H9 (cell line): ENCODE measurements around the gene TRAF3IP1. TPM values are rescaled to one million over a fixed set of nuclear protein-coding genes. Genes with fewer than 3 reads are reported as not detected.

ENCODE experiments used
- DNase-seq: peaks from one replicate; pipeline ENCODE4 v3.0.0-alpha.2; 2017
- H2AFZ ChIP-seq: one replicate; pipeline ENCODE4 v1.6.1; 2013; ENCODE audit warnings: mild to moderate bottlenecking, low read length, control low read depth, moderate library complexity
- H2AK5ac ChIP-seq: 2 replicates; pipeline ENCODE4 v1.6.1; 2013; ENCODE audit warnings: low read length, control low read depth, mixed read lengths; ENCODE audit not compliant: insufficient read length
- H2BK120ac ChIP-seq: one replicate; pipeline ENCODE4 v1.6.1; 2013; ENCODE audit warnings: low read depth, mild to moderate bottlenecking, low read length, control low read depth, inconsistent platforms; ENCODE audit not compliant: poor library complexity, severe bottlenecking
- H2BK12ac ChIP-seq: 2 replicates; pipeline ENCODE4 v1.6.1; 2013; ENCODE audit warnings: low read length, control low read depth, mixed read lengths, low read depth; ENCODE audit not compliant: insufficient read length
- H2BK15ac ChIP-seq: 2 replicates; pipeline ENCODE4 v1.6.1; 2013; ENCODE audit warnings: low read depth, low read length, control low read depth
- H2BK20ac ChIP-seq: one replicate; pipeline ENCODE4 v1.6.1; 2013; ENCODE audit warnings: low read depth, mild to moderate bottlenecking, low read length, control low read depth, inconsistent platforms; ENCODE audit not compliant: poor library complexity, severe bottlenecking
- H2BK5ac ChIP-seq: 2 replicates; pipeline ENCODE4 v1.6.1; 2013; ENCODE audit warnings: low read length, control low read depth, mixed read lengths; ENCODE audit not compliant: insufficient read length
- H3K14ac ChIP-seq: 2 replicates; pipeline ENCODE4 v1.6.1; 2013; ENCODE audit warnings: low read length, control low read depth; ENCODE audit not compliant: insufficient read depth
- H3K18ac ChIP-seq: 2 replicates; pipeline ENCODE4 v1.6.1; 2013; ENCODE audit warnings: low read depth, mild to moderate bottlenecking, mixed read lengths, low read length, control low read depth; ENCODE audit not compliant: insufficient read length
- H3K23ac ChIP-seq: 2 replicates; pipeline ENCODE4 v1.6.1; 2013; ENCODE audit warnings: low read length, control low read depth, mixed read lengths, low read depth; ENCODE audit not compliant: insufficient read length
- H3K23me2 ChIP-seq: 2 replicates; pipeline ENCODE4 v1.6.1; 2013; ENCODE audit warnings: low read depth, mild to moderate bottlenecking, mixed read lengths, low read length, control low read depth; ENCODE audit not compliant: insufficient read length, poor library complexity, severe bottlenecking
- H3K27ac ChIP-seq: 2 replicates; pipeline ENCODE4 v1.5.1; 2013; ENCODE audit warnings: low read length, control low read depth, mixed read lengths, low read depth; ENCODE audit not compliant: insufficient read length
- H3K27me3 ChIP-seq: 2 replicates; pipeline ENCODE4 v1.6.1; 2013; ENCODE audit warnings: low read length, control low read depth, inconsistent platforms; ENCODE audit not compliant: insufficient read depth
- H3K4ac ChIP-seq: 2 replicates; pipeline ENCODE4 v1.6.1; 2013; ENCODE audit warnings: low read depth, mild to moderate bottlenecking, control low read depth, inconsistent platforms, low read length, moderate library complexity
- H3K4me1 ChIP-seq: 2 replicates; pipeline ENCODE4 v1.6.1; 2013; ENCODE audit warnings: low read length, control low read depth, inconsistent platforms; ENCODE audit not compliant: insufficient read depth
- H3K4me2 ChIP-seq: 2 replicates; pipeline ENCODE4 v1.6.1; 2013; ENCODE audit warnings: low read length, control low read depth, mixed read lengths; ENCODE audit not compliant: insufficient read length, insufficient read depth
- H3K56ac ChIP-seq: 2 replicates; pipeline ENCODE4 v1.6.1; 2013; ENCODE audit warnings: low read depth, mild to moderate bottlenecking, mixed read lengths, low read length, control low read depth; ENCODE audit not compliant: insufficient read length
- H3K79me1 ChIP-seq: 2 replicates; pipeline ENCODE4 v1.6.1; 2013; ENCODE audit warnings: low read depth, mild to moderate bottlenecking, moderate library complexity, low read length, control low read depth, inconsistent platforms; ENCODE audit not compliant: insufficient read depth, poor library complexity, severe bottlenecking
- H3K79me2 ChIP-seq: 2 replicates; pipeline ENCODE4 v1.6.1; 2013; ENCODE audit warnings: low read length, control low read depth, inconsistent platforms; ENCODE audit not compliant: insufficient read depth
- H3K9ac ChIP-seq: 2 replicates; pipeline ENCODE4 v1.6.1; 2013; ENCODE audit warnings: low read length, control low read depth, mixed read lengths; ENCODE audit not compliant: insufficient read length; ENCODE audit errors: extremely low read depth
- H3K9me3 ChIP-seq: one replicate; pipeline ENCODE4 v1.6.1; 2013; ENCODE audit warnings: low read depth, low read length, inconsistent platforms; ENCODE audit not compliant: control insufficient read depth
- H3T11ph ChIP-seq: one replicate; pipeline ENCODE4 v1.6.1; 2013; ENCODE audit warnings: mild to moderate bottlenecking, low read length, control low read depth, inconsistent platforms
- H4K20me1 ChIP-seq: one replicate; pipeline ENCODE4 v1.6.1; 2013; ENCODE audit not compliant: control insufficient read depth, insufficient read length, insufficient read depth
- H4K5ac ChIP-seq: 2 replicates; pipeline ENCODE4 v1.6.1; 2013; ENCODE audit warnings: low read depth, mild to moderate bottlenecking, mixed read lengths, low read length, control low read depth; ENCODE audit not compliant: insufficient read length
- H4K8ac ChIP-seq: replicated peaks from 2 replicates; pipeline ENCODE4 v1.6.1; 2013; ENCODE audit warnings: low read length, control low read depth, mixed read lengths, low read depth; ENCODE audit not compliant: insufficient read length
- H4K91ac ChIP-seq: 2 replicates; pipeline ENCODE4 v1.6.1; 2013; ENCODE audit warnings: low read depth, mild to moderate bottlenecking, moderate library complexity, mixed read lengths, low read length, control low read depth; ENCODE audit not compliant: insufficient read length
- H3K27ac Mint-ChIP-seq, 3 experiments: 2 replicates in 2 of 3; 3 replicates in 1 of 3; pipeline ENCODE4 v1.8.0; 2020 to 2021; ENCODE audit warnings: mixed read lengths in 3 of 3, mild to moderate bottlenecking in 1 of 3, moderate library complexity in 1 of 3
- H3K27me3 Mint-ChIP-seq: 2 replicates; pipeline ENCODE4 v1.8.0; 2021; ENCODE audit warnings: low read depth, mild to moderate bottlenecking, moderate library complexity, mixed read lengths
- H3K36me3 Mint-ChIP-seq, 3 experiments: 2 replicates in 2 of 3; 3 replicates in 1 of 3; pipeline ENCODE4 v1.8.0; 2020 to 2021; ENCODE audit warnings: low read depth in 3 of 3, mixed read lengths in 3 of 3; ENCODE audit not compliant: insufficient read depth in 1 of 3
- H3K4me1 Mint-ChIP-seq, 2 experiments: 2 replicates each; pipeline ENCODE4 v1.8.0; 2020; ENCODE audit warnings: mixed read lengths in 2 of 2
- H3K4me3 Mint-ChIP-seq, 2 experiments: 2 replicates in 1 of 2; 3 replicates in 1 of 2; pipeline ENCODE4 v1.8.0; 2020 to 2021; ENCODE audit warnings: mild to moderate bottlenecking in 2 of 2, mixed read lengths in 2 of 2, moderate library complexity in 1 of 2
- H3K9me3 Mint-ChIP-seq, 2 experiments: 2 replicates in 1 of 2; 3 replicates in 1 of 2; pipeline ENCODE4 v1.8.0; 2020; ENCODE audit warnings: mild to moderate bottlenecking in 2 of 2, mixed read lengths in 2 of 2, moderate library complexity in 1 of 2
- CTCF ChIP-seq: fragments of 200-600 bp; sonication (generic); conservative IDR thresholded peaks from 3 replicates; pipeline ENCODE4 v1.8.0; 2021; ENCODE audit warnings: antibody characterized with exemption, mild to moderate bottlenecking
- WGBS: extraction: QIAGEN DNeasy Blood & Tissue Kit; methylation state at CpG from one replicate; pipeline ENCODE4 v1.1.7; 2013; ENCODE audit warnings: missing lambda C conversion rate, low lambda C conversion rate, mixed read lengths; ENCODE audit not compliant: insufficient read length; ENCODE audit errors: extremely low coverage; 5-methylcytosine and 5-hydroxymethylcytosine counted together
- total RNA-seq: library from RNA; stranded (reverse); gene quantifications from 2 replicates; pipeline ENCODE4 v1.2.1, GENCODE V29; 2021

TRAF3IP1 gene
- total RNA-seq, 1 experiment from 2014 or later: 16.4 TPM

GRCh38 chr2:238412067-238412767, 91.9 kb downstream of the TRAF3IP1 start:
- no peak overlapping the region for H4K5ac ChIP-seq
- H3K36me3 Mint-ChIP-seq: peaks cover 8 to 21% (median 10%) of the 10 kb centered on the region in 3 experiments
- no peaks in the 10 kb centered on the region for H3K27me3 ChIP-seq
- no peak overlapping the region for H3K14ac ChIP-seq
- no peak overlapping the region for H3K27ac ChIP-seq
- H3K9me3 Mint-ChIP-seq: peaks cover 14 to 18% of the 10 kb centered on the region in 2 experiments
- H3K23me2 ChIP-seq: no peaks in the 10 kb centered on the region
- H2AFZ ChIP-seq: no peak overlapping the region
- no CpG with 5 or more reads among the region's 12 CpGs for WGBS
- no peak overlapping the region for H3K4me3 Mint-ChIP-seq
- no peak overlapping the region for H2BK120ac ChIP-seq
- no peaks in the 10 kb centered on the region for H3K79me1 ChIP-seq
- H4K91ac ChIP-seq: no peak overlapping the region
- H2BK12ac ChIP-seq: no peak overlapping the region
- H3K4ac ChIP-seq: no peak overlapping the region
- no peaks in the 10 kb centered on the region; the same call in 1 of the 2 replicates for H3K27me3 Mint-ChIP-seq
- no peaks in the 10 kb centered on the region for H3K4me1 ChIP-seq
- H3K4me2 ChIP-seq: no peak overlapping the region
- no peak overlapping the region for H2AK5ac ChIP-seq
- no peaks in the 10 kb centered on the region for H4K20me1 ChIP-seq
- no peak overlapping the region for H4K8ac ChIP-seq
- no peak for DNase-seq
- no peak overlapping the region for H2BK5ac ChIP-seq
- H3K23ac ChIP-seq: no peak overlapping the region
- H3K4me1 Mint-ChIP-seq: peaks cover 5 to 20% of the 10 kb centered on the region in 2 experiments
- H3K9ac ChIP-seq: no peak overlapping the region
- no peak overlapping the region for H2BK15ac ChIP-seq
- H2BK20ac ChIP-seq: no peak overlapping the region
- no peaks in the 10 kb centered on the region for H3K9me3 ChIP-seq
- H3T11ph ChIP-seq: no peak overlapping the region
- no peak overlapping the region for H3K18ac ChIP-seq
- no peak overlapping the region for H3K56ac ChIP-seq
- no peak for TF ChIP-seq CTCF
- H3K27ac Mint-ChIP-seq: no peak overlapping the region
- no peaks in the 10 kb centered on the region for H3K79me2 ChIP-seq
